Measurements from ENCODE around the gene TNFRSF1B.

Gene TNFRSF1B

DNA sequence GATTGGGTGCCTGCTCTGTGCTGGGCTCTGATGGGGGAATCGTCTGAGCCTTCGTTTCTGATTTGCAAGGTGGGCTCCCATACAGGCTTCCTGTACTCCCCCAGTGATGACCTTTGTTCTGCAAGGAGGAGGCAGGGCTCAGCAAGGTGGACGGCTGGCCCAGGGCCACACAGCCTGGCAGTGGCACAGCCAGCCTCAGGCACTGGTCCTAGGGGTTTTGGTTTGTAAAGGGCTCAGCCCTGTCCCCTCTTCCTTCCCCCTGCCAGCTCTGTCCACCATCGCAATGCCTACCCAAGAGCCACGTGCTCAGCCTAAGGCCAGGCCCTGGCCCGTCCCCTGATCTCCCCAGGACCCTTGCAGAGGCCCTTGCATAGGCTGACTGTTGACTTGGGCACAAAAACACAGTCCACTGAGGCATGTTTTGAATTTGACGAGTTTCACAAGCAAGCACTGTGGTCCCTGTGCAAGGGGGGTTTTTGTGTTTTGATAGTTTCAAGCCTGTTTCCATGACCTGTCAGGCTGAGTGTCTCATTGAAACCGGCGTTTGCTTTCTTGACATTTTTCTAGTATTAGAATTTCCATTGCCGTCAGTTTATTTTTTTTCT lies 39.5 kb upstream of the TNFRSF1B start:
- no peak for DNase-seq (ENCODE audit: low read depth)
- TF ChIP-seq, protein P1, sequence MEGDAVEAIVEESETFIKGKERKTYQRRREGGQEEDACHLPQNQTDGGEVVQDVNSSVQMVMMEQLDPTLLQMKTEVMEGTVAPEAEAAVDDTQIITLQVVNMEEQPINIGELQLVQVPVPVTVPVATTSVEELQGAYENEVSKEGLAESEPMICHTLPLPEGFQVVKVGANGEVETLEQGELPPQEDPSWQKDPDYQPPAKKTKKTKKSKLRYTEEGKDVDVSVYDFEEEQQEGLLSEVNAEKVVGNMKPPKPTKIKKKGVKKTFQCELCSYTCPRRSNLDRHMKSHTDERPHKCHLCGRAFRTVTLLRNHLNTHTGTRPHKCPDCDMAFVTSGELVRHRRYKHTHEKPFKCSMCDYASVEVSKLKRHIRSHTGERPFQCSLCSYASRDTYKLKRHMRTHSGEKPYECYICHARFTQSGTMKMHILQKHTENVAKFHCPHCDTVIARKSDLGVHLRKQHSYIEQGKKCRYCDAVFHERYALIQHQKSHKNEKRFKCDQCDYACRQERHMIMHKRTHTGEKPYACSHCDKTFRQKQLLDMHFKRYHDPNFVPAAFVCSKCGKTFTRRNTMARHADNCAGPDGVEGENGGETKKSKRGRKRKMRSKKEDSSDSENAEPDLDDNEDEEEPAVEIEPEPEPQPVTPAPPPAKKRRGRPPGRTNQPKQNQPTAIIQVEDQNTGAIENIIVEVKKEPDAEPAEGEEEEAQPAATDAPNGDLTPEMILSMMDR (IDR thresholded peaks at IDR 0.05; ENCODE audit: low read length, missing control alignments): no peak
- no peak overlapping the region for H3K4me3 ChIP-seq (replicated peaks; ENCODE audit: low read depth, low read length)

DNA sequence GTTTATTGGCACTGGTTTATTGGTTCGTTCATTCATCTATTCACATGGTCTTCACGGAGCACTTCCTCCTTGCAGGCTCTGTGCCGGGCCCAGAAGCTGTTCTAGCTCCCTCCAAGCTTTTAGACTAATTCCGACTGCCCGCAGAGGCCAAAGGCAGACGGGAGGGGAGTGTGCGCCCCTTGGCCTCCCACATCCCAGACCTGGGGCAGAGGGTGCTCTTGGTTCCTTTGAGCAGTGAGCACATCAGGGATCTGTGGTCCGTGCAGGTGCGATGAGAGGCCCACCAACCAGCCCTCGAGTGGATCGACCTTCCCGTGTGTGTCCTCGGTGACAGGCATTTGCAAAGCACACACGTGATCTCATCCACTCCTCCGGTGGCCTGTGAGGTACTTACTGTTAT lies 38.7 kb upstream of the TNFRSF1B start:
- no peak overlapping the region for H3K4me3 ChIP-seq (replicated peaks; ENCODE audit: low read depth, low read length)
- TF ChIP-seq, protein P1 (IDR thresholded peaks at IDR 0.05; ENCODE audit: low read length, missing control alignments): no peak
- no peak for DNase-seq (ENCODE audit: low read depth)

DNA sequence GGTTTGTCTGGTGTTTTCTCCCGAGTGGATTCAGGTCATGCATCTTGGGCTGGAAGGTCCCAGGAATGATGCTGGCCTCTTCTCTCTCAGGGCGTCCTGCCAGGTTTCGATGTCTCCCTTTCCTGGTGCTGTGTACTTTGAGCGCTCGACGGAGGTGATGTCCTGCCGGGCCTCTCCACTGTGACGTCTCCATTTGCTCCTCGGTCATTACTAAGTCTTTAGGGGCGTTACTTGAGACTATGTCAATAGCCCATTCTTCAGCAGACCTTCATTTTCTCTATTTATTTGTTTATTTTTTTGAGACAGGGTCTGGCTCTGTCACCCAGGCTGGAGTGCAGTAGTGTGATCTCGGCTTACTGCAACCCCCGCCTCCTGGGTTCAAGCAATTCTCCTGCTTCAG lies 37.2 kb upstream of the TNFRSF1B start:
- no peak for DNase-seq (ENCODE audit: low read depth)
- no peak overlapping the region for H3K4me3 ChIP-seq (replicated peaks; ENCODE audit: low read depth, low read length)
- TF ChIP-seq, protein P1 (IDR thresholded peaks at IDR 0.05; ENCODE audit: low read length, missing control alignments): no peak

DNA sequence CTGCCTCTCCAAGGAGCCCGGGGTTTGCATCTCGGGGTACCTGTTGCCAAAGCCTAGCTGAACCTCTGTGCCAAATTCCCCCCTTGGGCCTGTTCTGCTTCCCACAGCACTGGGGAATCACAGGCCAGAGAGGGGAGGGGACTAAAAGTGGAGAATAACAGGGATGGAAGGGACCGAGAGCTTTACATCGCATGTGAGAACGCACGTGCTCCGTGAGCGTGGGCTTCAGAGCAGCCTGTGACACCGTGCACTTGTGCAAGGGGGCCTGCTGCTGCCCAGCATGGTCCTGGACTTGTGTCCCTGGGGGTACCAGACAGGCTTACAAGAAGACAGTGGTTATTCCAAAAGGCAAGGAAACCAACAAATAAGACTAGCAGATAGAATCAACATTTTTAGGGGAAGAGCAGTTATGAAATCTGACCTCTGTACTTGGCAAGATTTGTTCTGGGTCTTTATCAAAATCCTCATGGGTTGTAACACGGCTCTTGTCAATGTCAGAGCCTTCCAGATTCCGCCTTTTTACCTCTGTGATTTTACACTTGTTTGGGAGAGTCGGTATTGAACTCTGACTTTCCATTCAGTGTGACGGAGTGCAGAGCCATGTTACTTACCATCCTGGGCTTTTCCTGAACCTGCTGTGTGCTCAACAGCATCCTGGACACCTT lies 36.2 kb upstream of the TNFRSF1B start:
- no peak overlapping the region for H3K4me3 ChIP-seq (replicated peaks; ENCODE audit: low read depth, low read length)
- no peak for DNase-seq (ENCODE audit: low read depth)
- TF ChIP-seq, protein P1 (IDR thresholded peaks at IDR 0.05; ENCODE audit: low read length, missing control alignments): no peak

DNA sequence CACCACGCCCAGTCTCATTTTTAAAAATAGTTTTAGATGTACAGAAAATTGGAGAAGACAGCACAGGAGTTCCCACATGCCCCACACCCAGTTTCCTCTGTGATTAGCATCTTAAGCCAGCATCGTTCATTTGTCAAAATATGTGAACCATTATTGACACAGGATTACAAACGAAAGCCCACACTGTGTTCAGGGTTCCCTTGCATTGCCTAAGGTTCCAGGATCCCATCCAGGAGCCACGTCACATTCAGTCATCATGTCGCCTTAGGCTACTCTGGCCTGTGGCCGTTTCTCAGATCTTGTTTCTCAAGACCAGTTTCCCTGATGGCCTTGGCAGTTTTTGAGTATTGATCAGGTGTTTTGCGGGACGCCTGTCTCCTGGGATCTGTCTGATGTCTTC lies 34.7 kb upstream of the TNFRSF1B start:
- no peak for DNase-seq (ENCODE audit: low read depth)
- TF ChIP-seq, protein P1 (IDR thresholded peaks at IDR 0.05; ENCODE audit: low read length, missing control alignments): no peak
- no peak overlapping the region for H3K4me3 ChIP-seq (replicated peaks; ENCODE audit: low read depth, low read length)

DNA sequence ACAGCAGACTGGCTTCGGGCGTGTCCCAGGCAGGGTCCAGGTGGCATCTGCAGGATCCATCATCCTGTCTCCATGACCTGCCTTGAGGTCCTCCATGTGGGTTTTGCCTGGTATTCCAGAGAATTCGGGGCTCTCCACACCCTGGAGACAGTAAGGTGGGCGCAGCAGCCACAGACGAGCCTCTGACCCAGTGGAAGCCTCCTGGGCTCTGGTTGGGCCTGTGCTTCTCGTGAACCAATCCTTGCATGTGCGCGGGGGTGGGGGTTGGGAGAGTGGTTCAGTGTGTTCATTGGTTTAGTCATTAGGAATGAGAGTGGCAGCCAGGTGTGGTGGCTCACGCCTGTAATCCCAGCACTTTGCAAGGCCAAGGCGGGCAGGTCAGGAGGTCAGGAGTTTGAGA lies 32.1 kb upstream of the TNFRSF1B start:
- no peak overlapping the region for H3K4me3 ChIP-seq (replicated peaks; ENCODE audit: low read depth, low read length)
- TF ChIP-seq, protein P1 (IDR thresholded peaks at IDR 0.05; ENCODE audit: low read length, missing control alignments): no peak
- DNase-seq (ENCODE audit: low read depth): no peak

DNA sequence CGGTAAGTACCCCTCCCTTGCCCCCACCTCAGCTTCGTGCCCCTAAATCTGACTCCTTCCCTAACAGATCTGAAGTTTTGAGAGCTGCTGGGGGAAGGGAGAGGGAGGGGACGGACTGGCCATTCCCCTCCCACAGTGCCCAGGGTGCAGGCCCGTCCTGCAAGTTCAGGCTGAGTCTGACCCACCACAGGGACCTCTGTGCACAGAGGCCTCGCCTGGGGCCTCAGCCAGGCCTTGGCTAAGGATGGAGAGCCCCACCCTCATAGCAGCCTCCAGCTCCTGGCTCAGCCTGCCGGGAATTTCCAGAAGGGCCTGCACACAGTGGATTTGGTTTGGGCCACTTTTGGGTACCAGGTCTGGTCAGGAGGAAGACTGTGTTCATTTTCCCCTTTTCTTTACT lies 31.2 kb upstream of the TNFRSF1B start:
- TF ChIP-seq, protein P1 (IDR thresholded peaks at IDR 0.05; ENCODE audit: low read length, missing control alignments): no peak
- DNase-seq (ENCODE audit: low read depth): no peak

More for the DNA sequence above, 31.2 kb upstream of the TNFRSF1B start:
- H3K4me3 ChIP-seq (replicated peaks; ENCODE audit: low read depth, low read length): no peak overlapping the region
